Measurements from ENCODE around the gene SPPL2B. TPM values are rescaled to one million over a fixed set of nuclear protein-coding genes. Genes with fewer than 3 reads are reported as not detected.

SPPL2B gene
- total RNA-seq, 1 donor from 2014 or later = 20.7 TPM

DNA sequence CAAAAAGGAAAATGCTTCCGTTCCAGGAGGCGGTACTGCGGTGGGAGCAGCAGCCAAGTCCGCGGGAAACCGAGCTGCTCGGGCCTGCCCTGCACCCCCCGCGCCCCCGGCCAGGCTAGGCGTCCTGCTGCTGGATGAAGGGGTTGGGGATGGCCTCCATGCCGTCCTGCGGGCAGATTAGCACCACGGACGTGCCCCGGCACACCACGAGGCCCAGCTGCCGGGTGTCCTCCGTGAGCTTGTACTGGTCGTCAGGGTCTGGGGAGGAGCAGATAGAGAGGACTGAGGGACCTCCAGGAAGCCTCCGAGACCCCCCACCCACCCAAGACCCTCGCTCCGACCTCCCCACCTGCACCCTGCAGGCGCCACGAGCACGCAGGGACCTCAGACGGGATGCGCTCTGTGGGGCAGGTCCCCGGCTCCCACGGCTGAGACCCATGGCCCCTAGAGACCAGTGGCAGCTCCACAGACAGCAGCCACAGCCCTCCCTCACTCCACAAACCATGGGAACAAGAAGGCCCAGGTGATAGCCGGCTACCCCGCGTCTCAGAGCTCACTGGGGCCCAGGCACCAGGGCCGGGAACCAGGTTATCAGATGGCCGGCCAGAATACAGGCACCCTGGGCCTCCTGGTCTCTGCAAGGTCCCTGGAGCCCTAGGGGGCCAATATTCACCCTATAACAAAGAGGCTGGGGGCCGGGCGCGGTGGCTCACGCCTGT, 6.8 kb upstream of the SPPL2B start:
- Mint-ChIP-seq H3K4me1 (peaks cover 17% of the 10 kb centered on the region), H3K4me3 (no peak overlapping the region), H3K27me3 (ENCODE audit: insufficient read depth, low read depth) (peaks cover 7% of the 10 kb centered on the region), H3K27ac (no peak overlapping the region), H3K36me3 (peaks cover 3% of the 10 kb centered on the region), H3K9me3 (no peaks in the 10 kb centered on the region)
- H4K20me1 ChIP-seq (ENCODE audit: low read depth) = peaks cover 7% of the 10 kb centered on the region
- TF ChIP-seq EZH2phosphoT487 (IDR thresholded peaks at IDR 0.05) (no peak), EZH2 (IDR thresholded peaks at IDR 0.05) (no peak)
- TF ChIP-seq, protein P1, sequence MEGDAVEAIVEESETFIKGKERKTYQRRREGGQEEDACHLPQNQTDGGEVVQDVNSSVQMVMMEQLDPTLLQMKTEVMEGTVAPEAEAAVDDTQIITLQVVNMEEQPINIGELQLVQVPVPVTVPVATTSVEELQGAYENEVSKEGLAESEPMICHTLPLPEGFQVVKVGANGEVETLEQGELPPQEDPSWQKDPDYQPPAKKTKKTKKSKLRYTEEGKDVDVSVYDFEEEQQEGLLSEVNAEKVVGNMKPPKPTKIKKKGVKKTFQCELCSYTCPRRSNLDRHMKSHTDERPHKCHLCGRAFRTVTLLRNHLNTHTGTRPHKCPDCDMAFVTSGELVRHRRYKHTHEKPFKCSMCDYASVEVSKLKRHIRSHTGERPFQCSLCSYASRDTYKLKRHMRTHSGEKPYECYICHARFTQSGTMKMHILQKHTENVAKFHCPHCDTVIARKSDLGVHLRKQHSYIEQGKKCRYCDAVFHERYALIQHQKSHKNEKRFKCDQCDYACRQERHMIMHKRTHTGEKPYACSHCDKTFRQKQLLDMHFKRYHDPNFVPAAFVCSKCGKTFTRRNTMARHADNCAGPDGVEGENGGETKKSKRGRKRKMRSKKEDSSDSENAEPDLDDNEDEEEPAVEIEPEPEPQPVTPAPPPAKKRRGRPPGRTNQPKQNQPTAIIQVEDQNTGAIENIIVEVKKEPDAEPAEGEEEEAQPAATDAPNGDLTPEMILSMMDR (IDR thresholded peaks at IDR 0.05) = no peak
- H3K9me3 ChIP-seq (ENCODE audit: low read depth) = no peaks in the 10 kb centered on the region
- no peak overlapping the region for H3K27ac ChIP-seq
- no peaks in the 10 kb centered on the region for H3K27me3 ChIP-seq
- H3K4me3 ChIP-seq = no peak overlapping the region
- H3K79me2 ChIP-seq (ENCODE audit: low read depth) = peaks cover 6% of the 10 kb centered on the region
- no peaks in the 10 kb centered on the region for H3F3A ChIP-seq (ENCODE audit: low read depth)
- H3K36me3 ChIP-seq = no peaks in the 10 kb centered on the region
- no peak overlapping the region for H3K4me2 ChIP-seq
- DNase-seq (ENCODE audit: low spot score) = no peak
- no peak overlapping the region for H2AFZ ChIP-seq (replicated peaks)
- H3K9ac ChIP-seq = no peak overlapping the region
- H3K4me1 ChIP-seq = no peaks in the 10 kb centered on the region

DNA sequence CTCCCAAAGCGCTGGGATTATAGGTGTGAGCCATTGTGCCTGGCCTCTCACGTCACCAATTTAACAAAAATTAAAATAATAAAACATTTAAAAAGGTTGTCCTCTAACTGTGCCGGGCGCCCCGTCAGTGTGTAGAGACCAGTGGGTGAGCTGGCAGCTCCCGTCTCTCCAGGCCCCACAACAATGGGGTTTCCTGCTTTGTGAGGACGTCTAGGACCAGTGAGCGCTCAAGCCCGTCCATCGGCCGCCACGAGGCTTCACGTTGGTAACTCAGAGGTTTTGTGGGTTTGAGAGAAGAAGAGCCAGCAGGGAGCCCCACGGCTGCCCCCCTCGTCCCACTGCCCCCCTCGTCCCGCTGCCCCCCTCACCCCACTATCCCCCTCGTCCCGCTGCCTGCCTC, 4.8 kb upstream of the SPPL2B start:
- H2AFZ ChIP-seq (replicated peaks) = no peak overlapping the region
- Mint-ChIP-seq H3K27ac (no peak overlapping the region), H3K9me3 (no peaks in the 10 kb centered on the region), H3K36me3 (peaks cover 3% of the 10 kb centered on the region), H3K4me3 (no peak overlapping the region), H3K4me1 (peaks cover 28% of the 10 kb centered on the region), H3K27me3 (ENCODE audit: insufficient read depth, low read depth) (peaks cover 7% of the 10 kb centered on the region)
- H3K79me2 ChIP-seq (ENCODE audit: low read depth) = peaks cover 24% of the 10 kb centered on the region
- H3K9ac ChIP-seq = no peak overlapping the region
- peaks cover 15% of the 10 kb centered on the region for H3F3A ChIP-seq (ENCODE audit: low read depth)
- peaks cover 17% of the 10 kb centered on the region for H4K20me1 ChIP-seq (ENCODE audit: low read depth)
- H3K9me3 ChIP-seq (ENCODE audit: low read depth) = no peaks in the 10 kb centered on the region
- H3K36me3 ChIP-seq = no peaks in the 10 kb centered on the region
- TF ChIP-seq, protein P1 (IDR thresholded peaks at IDR 0.05) = no peak
- no peak for TF ChIP-seq EZH2phosphoT487 (IDR thresholded peaks at IDR 0.05)
- no peak for TF ChIP-seq EZH2 (IDR thresholded peaks at IDR 0.05)
- H3K4me3 ChIP-seq = no peak overlapping the region
- no peaks in the 10 kb centered on the region for H3K4me1 ChIP-seq
- no peak overlapping the region for H3K27ac ChIP-seq
- H3K4me2 ChIP-seq = no peak overlapping the region
- no peak for DNase-seq (ENCODE audit: low spot score)
- H3K27me3 ChIP-seq = no peaks in the 10 kb centered on the region

DNA sequence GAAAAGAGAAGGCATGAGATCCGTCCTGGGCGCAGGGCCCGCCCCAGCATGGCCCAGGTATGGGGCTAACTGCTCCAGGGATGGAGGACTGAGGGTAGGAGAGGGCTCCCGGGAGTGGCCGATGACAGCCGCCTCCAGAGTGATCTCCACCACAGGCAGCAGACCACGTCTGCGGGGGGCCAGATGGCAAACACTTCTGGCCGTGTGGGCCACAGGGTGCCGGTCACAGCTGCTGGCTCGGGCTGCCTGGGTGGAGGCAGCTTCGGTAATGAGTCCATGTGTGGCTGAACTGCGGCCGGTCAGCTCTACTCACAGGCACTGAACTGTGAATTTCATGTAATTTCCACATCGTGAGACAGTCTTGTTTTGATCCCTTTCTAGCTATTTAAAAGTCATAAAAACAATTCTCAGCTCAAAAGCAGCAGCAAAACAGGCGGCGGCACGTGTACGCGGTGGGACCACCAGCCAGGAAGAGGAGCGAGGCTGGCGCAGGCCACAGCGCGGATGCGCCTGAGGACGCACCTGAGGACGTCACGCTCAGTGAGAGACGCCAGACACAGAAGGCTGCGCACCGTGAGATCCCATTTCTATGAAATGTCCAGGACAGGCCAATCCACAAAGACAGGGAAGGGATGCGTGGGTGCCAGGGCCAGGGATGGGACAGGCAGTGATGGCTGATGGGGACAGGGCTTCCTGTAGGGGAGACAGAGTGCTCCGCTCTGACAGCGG, 4.1 kb upstream of the SPPL2B start:
- H3K36me3 ChIP-seq = no peaks in the 10 kb centered on the region
- Mint-ChIP-seq H3K27me3 (ENCODE audit: insufficient read depth, low read depth) (peaks cover 9% of the 10 kb centered on the region), H3K4me3 (peak overlapping the region; percentile 67), H3K9me3 (no peaks in the 10 kb centered on the region), H3K36me3 (peaks cover 3% of the 10 kb centered on the region), H3K27ac (no peak overlapping the region), H3K4me1 (peaks cover 31% of the 10 kb centered on the region)
- H3K9ac ChIP-seq = no peak overlapping the region
- TF ChIP-seq, protein P1 (IDR thresholded peaks at IDR 0.05) = no peak
- TF ChIP-seq EZH2phosphoT487 (IDR thresholded peaks at IDR 0.05) (no peak), EZH2 (IDR thresholded peaks at IDR 0.05) (no peak)
- peaks cover 30% of the 10 kb centered on the region for H3K79me2 ChIP-seq (ENCODE audit: low read depth)
- no peak overlapping the region for H3K4me2 ChIP-seq
- H3K27ac ChIP-seq = no peak overlapping the region
- H4K20me1 ChIP-seq (ENCODE audit: low read depth) = peaks cover 23% of the 10 kb centered on the region
- no peaks in the 10 kb centered on the region for H3K27me3 ChIP-seq
- H2AFZ ChIP-seq (replicated peaks) = no peak overlapping the region
- H3K4me3 ChIP-seq = no peak overlapping the region
- no peaks in the 10 kb centered on the region for H3K9me3 ChIP-seq (ENCODE audit: low read depth)
- DNase-seq (ENCODE audit: low spot score) = no peak
- peaks cover 18% of the 10 kb centered on the region for H3F3A ChIP-seq (ENCODE audit: low read depth)
- no peaks in the 10 kb centered on the region for H3K4me1 ChIP-seq
